Renal pelvis (tissue), 4 donors: ENCODE measurements around the gene KIAA1549. TPM values are rescaled to one million over a fixed set of nuclear protein-coding genes. Genes with fewer than 3 reads are reported as not detected.

Source experiments
- DNase-seq: peaks from one replicate; pipeline ENCODE4 v3.0.0-alpha.2; 2013
- polyA plus RNA-seq, 3 donors: library from polyadenylated mRNA; unstranded; fragments of 120-200 nt; gene quantifications; one replicate each; pipeline ENCODE4 v1.2.1, GENCODE V29; 2013; ENCODE audit not compliant: insufficient read length in 3 of 3

The KIAA1549 gene
- polyA plus RNA-seq, 3 donors = 14.1 to 15.2 (median 14.2) TPM

GRCh38 chr7:138885383-138886147, 95.6 kb downstream of the KIAA1549 start:
- DNase-seq = no peak

- no peak for DNase-seq
Observed at GRCh38 chr7:138882249-138882648, 98.9 kb downstream of the KIAA1549 start.

- DNase-seq = no peak
Observed at GRCh38 chr7:138881579-138882188, 99.5 kb downstream of the KIAA1549 start.

GRCh38 chr7:138880881-138881578, 100.2 kb downstream of the KIAA1549 start:
- no peak for DNase-seq

- no peak for DNase-seq
Observed at GRCh38 chr7:138879356-138879755, 101.8 kb downstream of the KIAA1549 start.

GRCh38 chr7:138878856-138879255, 102.3 kb downstream of the KIAA1549 start:
- no peak for DNase-seq

- no peak for DNase-seq
Observed at GRCh38 chr7:138878051-138878450, 103.1 kb downstream of the KIAA1549 start.

GRCh38 chr7:138876326-138876725, 104.9 kb downstream of the KIAA1549 start:
- no peak for DNase-seq

- DNase-seq = no peak
Observed at GRCh38 chr7:138875794-138876193, 105.4 kb downstream of the KIAA1549 start.

GRCh38 chr7:138873220-138873892, 107.8 kb downstream of the KIAA1549 start:
- DNase-seq = no peak

- DNase-seq = no peak
Observed at GRCh38 chr7:138872576-138872975, 108.6 kb downstream of the KIAA1549 start.

- no peak for DNase-seq
Observed at GRCh38 chr7:138871814-138872090, 109.4 kb downstream of the KIAA1549 start.

- no peak for DNase-seq
Observed at GRCh38 chr7:138871065-138871813, 110.0 kb downstream of the KIAA1549 start.

GRCh38 chr7:138869353-138869752, 111.8 kb downstream of the KIAA1549 start:
- DNase-seq = no peak

- no peak for DNase-seq
Observed at GRCh38 chr7:138868711-138869110, 112.5 kb downstream of the KIAA1549 start.

GRCh38 chr7:138867744-138868143, 113.4 kb downstream of the KIAA1549 start:
- no peak for DNase-seq

GRCh38 chr7:138866353-138866752, 114.8 kb downstream of the KIAA1549 start:
- no peak for DNase-seq

- DNase-seq = no peak
Observed at GRCh38 chr7:138865843-138866242, 115.3 kb downstream of the KIAA1549 start.

GRCh38 chr7:138864667-138865066, 116.5 kb downstream of the KIAA1549 start:
- no peak for DNase-seq

GRCh38 chr7:138863931-138864330, 117.3 kb downstream of the KIAA1549 start:
- no peak for DNase-seq

- DNase-seq = no peak
Observed at GRCh38 chr7:138861051-138861450, 120.1 kb downstream of the KIAA1549 start.

GRCh38 chr7:138857728-138858127, 123.5 kb downstream of the KIAA1549 start:
- DNase-seq = no peak
